BE2C (cell line): ENCODE results near the gene PCSK2.

Experiments
- DNase-seq: peaks from one replicate; pipeline ENCODE4 v3.0.0-alpha.2; 2020
- H3K27me3 ChIP-seq: fragments of 250-450 bp; sonication (Bioruptor Pico); 2 replicates; pipeline ENCODE4 v1.5.1; 2020; ENCODE audit warnings: mild to moderate bottlenecking
- H3K36me3 ChIP-seq: fragments of 250-450 bp; sonication (Bioruptor Pico); 2 replicates; pipeline ENCODE4 v1.5.1; 2020; ENCODE audit warnings: mild to moderate bottlenecking
- H3K4me1 ChIP-seq: fragments of 250-450 bp; sonication (Bioruptor Pico); 2 replicates; pipeline ENCODE4 v1.5.1; 2020
- H3K4me3 ChIP-seq: 2 replicates; pipeline ENCODE4 v1.5.1; 2011; ENCODE audit warnings: low read depth, low read length
- H3K9me3 ChIP-seq: fragments of 250-450 bp; sonication (Bioruptor Pico); 2 replicates; pipeline ENCODE4 v1.5.1; 2020
- TF ChIP-seq, protein P1 (sequence below): IDR thresholded peaks from 2 replicates; pipeline ENCODE4 v1.5.1; 2012; ENCODE audit warnings: mild to moderate bottlenecking, low read depth, low read length

Gene PCSK2

DNA sequence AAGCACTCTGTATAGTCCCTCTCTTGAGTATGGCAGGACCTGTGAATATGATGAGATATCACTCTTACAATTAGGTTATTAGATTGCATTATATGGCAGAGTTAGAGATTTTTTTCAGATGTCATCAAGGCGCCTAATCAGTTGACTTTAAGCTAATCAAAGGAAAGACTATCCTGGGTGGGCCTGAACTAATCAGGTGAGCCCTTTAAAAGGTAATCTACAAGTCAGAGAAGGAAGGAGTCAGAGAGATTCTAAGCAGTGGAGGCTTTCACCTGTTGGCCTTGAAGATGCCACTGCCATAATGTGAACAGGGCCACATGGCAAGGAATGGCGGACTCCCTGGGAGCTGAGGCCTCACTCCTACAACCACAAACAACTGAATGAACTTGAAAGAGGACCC is 152.8 kb downstream of the PCSK2 start:
- H3K36me3 ChIP-seq: no peaks in the 10 kb centered on the region
- no peak for DNase-seq
- no peaks in the 10 kb centered on the region for H3K9me3 ChIP-seq
- no peaks in the 10 kb centered on the region for H3K4me1 ChIP-seq
- no peaks in the 10 kb centered on the region; the same call in 1 of the 2 replicates for H3K27me3 ChIP-seq
- H3K4me3 ChIP-seq: no peak overlapping the region
- TF ChIP-seq, protein P1, sequence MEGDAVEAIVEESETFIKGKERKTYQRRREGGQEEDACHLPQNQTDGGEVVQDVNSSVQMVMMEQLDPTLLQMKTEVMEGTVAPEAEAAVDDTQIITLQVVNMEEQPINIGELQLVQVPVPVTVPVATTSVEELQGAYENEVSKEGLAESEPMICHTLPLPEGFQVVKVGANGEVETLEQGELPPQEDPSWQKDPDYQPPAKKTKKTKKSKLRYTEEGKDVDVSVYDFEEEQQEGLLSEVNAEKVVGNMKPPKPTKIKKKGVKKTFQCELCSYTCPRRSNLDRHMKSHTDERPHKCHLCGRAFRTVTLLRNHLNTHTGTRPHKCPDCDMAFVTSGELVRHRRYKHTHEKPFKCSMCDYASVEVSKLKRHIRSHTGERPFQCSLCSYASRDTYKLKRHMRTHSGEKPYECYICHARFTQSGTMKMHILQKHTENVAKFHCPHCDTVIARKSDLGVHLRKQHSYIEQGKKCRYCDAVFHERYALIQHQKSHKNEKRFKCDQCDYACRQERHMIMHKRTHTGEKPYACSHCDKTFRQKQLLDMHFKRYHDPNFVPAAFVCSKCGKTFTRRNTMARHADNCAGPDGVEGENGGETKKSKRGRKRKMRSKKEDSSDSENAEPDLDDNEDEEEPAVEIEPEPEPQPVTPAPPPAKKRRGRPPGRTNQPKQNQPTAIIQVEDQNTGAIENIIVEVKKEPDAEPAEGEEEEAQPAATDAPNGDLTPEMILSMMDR: no peak

DNA sequence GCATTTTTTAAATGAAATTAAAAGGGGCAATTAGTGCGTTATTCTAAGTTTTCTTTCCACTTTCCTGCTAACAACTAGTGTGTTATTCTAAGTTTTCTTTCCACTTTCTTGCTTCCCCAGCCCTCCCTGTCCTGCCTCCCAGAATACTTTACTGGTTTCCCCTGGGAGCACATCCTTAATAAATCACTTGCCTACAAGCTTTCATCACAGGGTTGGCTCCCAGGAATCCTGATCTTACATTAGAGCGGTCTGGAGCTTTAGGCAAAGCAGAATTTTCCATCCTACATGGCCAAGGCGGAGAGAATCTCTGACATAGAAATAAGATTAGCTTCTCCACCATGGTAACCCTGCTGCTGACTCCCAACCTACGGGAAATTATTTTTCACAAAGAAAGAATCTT is 154.0 kb downstream of the PCSK2 start:
- no peak for DNase-seq
- no peaks in the 10 kb centered on the region for H3K36me3 ChIP-seq
- H3K27me3 ChIP-seq: no peaks in the 10 kb centered on the region; the same call in 1 of the 2 replicates
- no peak overlapping the region for H3K4me3 ChIP-seq
- no peaks in the 10 kb centered on the region for H3K4me1 ChIP-seq
- TF ChIP-seq, protein P1: no peak
- H3K9me3 ChIP-seq: no peaks in the 10 kb centered on the region

DNA sequence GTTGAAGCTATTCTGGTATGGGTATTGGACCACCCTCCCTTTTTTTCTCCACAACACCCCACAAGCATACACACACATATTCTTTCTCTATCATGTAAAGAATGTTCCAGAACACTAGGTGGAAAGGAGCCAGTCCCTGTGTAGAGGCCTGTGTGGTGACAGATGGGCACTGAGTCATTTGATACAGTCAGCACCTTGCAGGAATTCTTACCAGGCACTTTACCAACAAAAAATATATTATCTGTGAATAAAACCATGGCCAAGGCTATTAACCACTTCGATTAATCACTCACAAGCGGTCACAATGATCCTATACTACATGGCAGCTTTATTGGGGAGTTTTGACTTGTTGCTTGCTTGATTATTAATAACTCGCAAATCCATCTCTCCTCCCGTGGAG is 154.9 kb downstream of the PCSK2 start:
- no peak for DNase-seq
- H3K9me3 ChIP-seq: no peaks in the 10 kb centered on the region
- TF ChIP-seq, protein P1: no peak
- no peaks in the 10 kb centered on the region for H3K4me1 ChIP-seq
- H3K4me3 ChIP-seq: no peak overlapping the region
- no peaks in the 10 kb centered on the region for H3K36me3 ChIP-seq
- H3K27me3 ChIP-seq: no peaks in the 10 kb centered on the region; the same call in 1 of the 2 replicates

DNA sequence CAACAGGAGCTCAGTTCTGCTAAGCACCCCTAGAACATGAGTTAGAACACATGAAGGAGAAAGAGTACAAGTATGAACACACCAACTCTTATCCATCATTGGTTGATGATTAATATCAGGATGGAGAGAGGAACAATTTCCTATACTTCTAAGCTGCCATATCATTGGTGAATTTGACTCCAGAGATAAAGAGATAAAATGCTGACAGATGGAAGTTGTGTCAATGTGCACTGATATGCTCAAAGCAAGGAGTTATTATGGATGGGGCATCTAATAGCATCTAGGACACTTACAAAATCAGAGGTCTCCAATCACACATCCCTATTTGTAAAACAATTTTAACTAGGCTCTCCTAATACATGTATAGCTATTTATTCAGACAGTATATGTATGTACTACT is 159.0 kb downstream of the PCSK2 start:
- Histone ChIP-seq H3K27me3 (peaks cover 6% of the 10 kb centered on the region; the same call in 1 of the 2 replicates), H3K36me3 (no peaks in the 10 kb centered on the region), H3K4me3 (no peak overlapping the region), H3K9me3 (no peaks in the 10 kb centered on the region), H3K4me1 (no peaks in the 10 kb centered on the region)
- TF ChIP-seq, protein P1: no peak
- no peak for DNase-seq

DNA sequence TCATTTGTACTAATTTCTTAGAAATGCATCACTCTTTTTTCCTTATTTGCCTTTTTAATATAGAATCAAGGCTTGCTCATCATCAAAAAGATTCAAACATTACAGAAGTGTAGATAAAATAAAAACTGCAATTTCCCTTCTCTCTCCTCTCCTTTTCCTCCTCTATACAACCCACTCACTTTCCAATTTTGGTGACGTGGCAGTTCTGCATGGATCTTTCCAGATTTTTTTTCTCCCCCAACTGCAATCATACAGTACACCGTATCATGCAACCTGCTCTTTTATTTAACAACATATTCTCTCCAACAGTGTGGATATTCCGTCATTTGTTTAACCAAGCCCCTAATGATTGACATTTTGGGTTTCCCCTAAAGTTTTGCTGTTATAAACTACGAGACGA is 163.8 kb downstream of the PCSK2 start:
- H3K4me1 ChIP-seq: no peaks in the 10 kb centered on the region
- no peak overlapping the region for H3K4me3 ChIP-seq
- no peaks in the 10 kb centered on the region for H3K36me3 ChIP-seq
- H3K9me3 ChIP-seq: no peaks in the 10 kb centered on the region
- DNase-seq: no peak
- 0 out of 2 replicates have a peak, but pooled peaks cover 6% of the 10 kb centered on the region for H3K27me3 ChIP-seq
- TF ChIP-seq, protein P1: no peak

DNA sequence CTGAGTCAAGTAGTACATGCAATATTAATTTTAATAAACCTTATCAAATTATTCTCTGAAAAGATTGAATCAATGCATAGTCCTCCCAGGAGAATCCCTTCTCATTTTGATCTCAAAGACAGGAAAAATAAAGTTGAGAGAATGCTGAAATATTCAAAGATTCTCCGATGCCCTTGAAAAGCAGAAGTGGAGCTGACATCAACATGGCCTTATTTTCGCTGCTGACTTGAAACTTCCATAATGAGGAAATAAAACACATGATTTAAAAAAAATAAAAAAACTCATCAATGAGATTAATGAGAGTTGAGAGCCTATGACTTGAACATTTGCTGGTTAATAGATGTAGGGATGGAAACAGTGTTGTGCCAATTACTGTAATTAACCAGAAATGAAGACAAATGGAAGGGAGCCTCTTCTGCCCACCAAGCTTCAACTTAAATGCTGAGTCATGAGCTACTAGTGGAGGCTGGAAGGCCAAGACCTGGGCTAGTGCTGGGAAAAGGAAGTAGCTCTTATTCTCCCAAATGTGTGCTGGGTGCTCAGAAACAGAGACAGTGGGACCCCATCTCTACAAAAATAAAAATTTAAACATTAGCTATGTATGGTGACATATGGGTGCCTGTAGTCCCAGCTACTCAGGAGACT is 164.4 kb downstream of the PCSK2 start:
- Histone ChIP-seq H3K4me1 (no peaks in the 10 kb centered on the region), H3K36me3 (no peaks in the 10 kb centered on the region), H3K4me3 (no peak overlapping the region), H3K9me3 (no peaks in the 10 kb centered on the region), H3K27me3 (0 out of 2 replicates have a peak, but pooled peaks cover 6% of the 10 kb centered on the region)
- TF ChIP-seq, protein P1: no peak
- no peak for DNase-seq
